NCI-H187 treated with DMSO at 0.1 percent for 48 hours (cell line): ENCODE measurements around the gene SMARCD2.
"Not testable (repeated sequence)": the region's sequence is repeated elsewhere in the genome, so short reads cannot be mapped to it uniquely, and the experiment has no call there.

Experiments
- DNase-seq: peaks from one replicate; lab custom pipeline; 2025; lab: John Stamatoyannopoulos, UW

The SMARCD2 gene

GRCh38 chr17:63842540-63843386 lies at the start of gene SMARCD2:
TSS of gene SMARCD2 (minus strand) at chr17:63842685. CDS start at chr17:63842674, 11 bp downstream.
- DNase-seq: peak; percentile 94

GRCh38 chr17:63889026-63889848 lies 46.8 kb upstream of the SMARCD2 start:
- not testable (repeated sequence) for DNase-seq

- not testable (repeated sequence) for DNase-seq
Measured at GRCh38 chr17:63885119-63885518, 42.6 kb upstream of the SMARCD2 start.

- not testable (repeated sequence) for DNase-seq
Measured at GRCh38 chr17:63882626-63883126, 40.2 kb upstream of the SMARCD2 start.

GRCh38 chr17:63881935-63882601 lies 39.6 kb upstream of the SMARCD2 start, which contains the start of gene GH2:
TSS of gene GH2 (minus strand) at chr17:63881944. CDS start at chr17:63881801, 143 bp downstream.
- no peak for DNase-seq

- DNase-seq: not testable (repeated sequence)
Measured at GRCh38 chr17:63881337-63881736, 38.9 kb upstream of the SMARCD2 start.

GRCh38 chr17:63880706-63881105 lies 38.2 kb upstream of the SMARCD2 start:
- DNase-seq: no peak

GRCh38 chr17:63878413-63878812 lies 35.9 kb upstream of the SMARCD2 start:
- DNase-seq: not testable (repeated sequence)

- DNase-seq: not testable (repeated sequence)
Measured at GRCh38 chr17:63874693-63875092, 32.2 kb upstream of the SMARCD2 start.

GRCh38 chr17:63874061-63874626 lies 31.7 kb upstream of the SMARCD2 start:
- not testable (repeated sequence) for DNase-seq

- not testable (repeated sequence) for DNase-seq
Measured at GRCh38 chr17:63873577-63873976, 31.1 kb upstream of the SMARCD2 start, which contains the start of gene CSH2. TSS of gene CSH2 (minus strand) at chr17:63873677. CDS start at chr17:63873614, 63 bp downstream.

- not testable (repeated sequence) for DNase-seq
Measured at GRCh38 chr17:63871646-63872365, 29.3 kb upstream of the SMARCD2 start.

GRCh38 chr17:63870292-63870665 lies 27.8 kb upstream of the SMARCD2 start:
- not testable (repeated sequence) for DNase-seq

GRCh38 chr17:63869491-63870291 lies 27.2 kb upstream of the SMARCD2 start:
- not testable (repeated sequence) for DNase-seq

- not testable (repeated sequence) for DNase-seq
Measured at GRCh38 chr17:63866625-63867024, 24.1 kb upstream of the SMARCD2 start.

GRCh38 chr17:63859257-63859656 lies 16.8 kb upstream of the SMARCD2 start:
- DNase-seq: no peak

GRCh38 chr17:63856425-63856824 lies 13.9 kb upstream of the SMARCD2 start:
- DNase-seq: not testable (repeated sequence)

GRCh38 chr17:63855185-63855584 lies 12.7 kb upstream of the SMARCD2 start:
- no peak for DNase-seq

- DNase-seq: no peak
Measured at GRCh38 chr17:63854709-63855108, 12.2 kb upstream of the SMARCD2 start.

GRCh38 chr17:63853260-63853659 lies 10.8 kb upstream of the SMARCD2 start:
- no peak for DNase-seq
